Skeletal muscle cell (primary cell): ENCODE results near the gene EZR.
"Not testable (repeated sequence)": the region's sequence is repeated elsewhere in the genome, so short reads cannot be mapped to it uniquely, and the experiment has no call there.

Source experiments
- DNase-seq: peaks from one replicate; pipeline ENCODE4 v3.0.0-alpha.2; 2010; ENCODE audit warnings: low read depth
- H3K4me3 ChIP-seq: 2 replicates; pipeline ENCODE4 v1.5.1; 2011; ENCODE audit warnings: low read depth, mild to moderate bottlenecking, control low read depth, low read length, moderate library complexity

The EZR gene

GRCh38 chr6:158805698-158806377 is 13.3 kb downstream of the EZR start:
- DNase-seq: no peak
- no peak overlapping the region for H3K4me3 ChIP-seq

- no peak for DNase-seq
- H3K4me3 ChIP-seq: no peak overlapping the region
These were observed 15.0 kb downstream of the EZR start for GRCh38 chr6:158804207-158804606.

DNA sequence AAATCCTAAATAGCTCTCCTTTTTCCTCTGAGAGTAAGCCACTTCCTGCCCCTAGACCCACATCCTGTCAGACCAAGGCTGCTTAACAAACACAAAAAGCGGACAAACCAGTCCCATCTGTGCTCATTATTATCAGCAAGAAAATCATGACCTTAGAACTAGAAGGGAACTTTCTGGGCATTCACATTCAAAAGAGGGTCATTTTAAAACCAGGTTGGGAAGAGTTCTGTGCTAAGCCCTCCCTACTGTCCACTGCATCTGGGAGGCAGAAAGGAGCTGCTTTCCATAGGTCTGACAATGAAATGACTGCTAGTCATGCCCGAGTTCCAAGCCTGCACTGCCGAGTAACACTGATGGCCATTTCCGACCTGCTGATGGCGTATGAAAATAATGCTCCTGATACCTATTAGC is 15.4 kb downstream of the EZR start:
- no peak overlapping the region for H3K4me3 ChIP-seq

DNA sequence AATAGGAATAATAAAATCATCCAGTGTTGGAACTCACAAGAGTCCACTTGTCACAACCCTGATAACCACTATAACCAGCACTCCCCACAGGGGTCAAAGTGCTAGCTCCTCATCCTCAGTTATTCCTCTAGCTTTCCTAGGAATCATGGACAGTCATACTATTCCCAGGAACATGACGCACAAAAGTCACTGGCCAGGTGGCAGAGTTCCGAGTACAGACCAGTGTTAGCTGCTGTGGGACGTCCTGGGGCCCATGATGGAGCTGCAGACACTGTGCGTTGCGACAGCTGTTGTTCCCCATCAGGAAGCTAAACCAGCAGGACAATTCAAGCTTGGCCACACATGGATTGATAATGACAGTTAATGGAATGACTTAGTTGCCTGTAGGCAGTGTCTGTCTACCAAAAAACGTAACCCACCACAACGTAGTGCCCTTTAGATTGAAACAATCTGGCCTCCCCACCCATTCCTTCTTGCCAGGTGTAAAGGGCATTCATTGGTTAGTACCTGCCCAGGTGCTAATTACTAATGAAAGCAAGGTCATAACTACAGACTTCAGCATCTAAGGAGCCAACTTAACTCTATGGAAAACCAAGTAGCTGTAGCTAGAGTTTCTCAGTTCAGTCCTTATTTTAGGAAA is 17.4 kb downstream of the EZR start:
- no peak overlapping the region for H3K4me3 ChIP-seq

More for the DNA sequence above, 15.4 kb downstream of the EZR start:
- DNase-seq: no peak

DNA sequence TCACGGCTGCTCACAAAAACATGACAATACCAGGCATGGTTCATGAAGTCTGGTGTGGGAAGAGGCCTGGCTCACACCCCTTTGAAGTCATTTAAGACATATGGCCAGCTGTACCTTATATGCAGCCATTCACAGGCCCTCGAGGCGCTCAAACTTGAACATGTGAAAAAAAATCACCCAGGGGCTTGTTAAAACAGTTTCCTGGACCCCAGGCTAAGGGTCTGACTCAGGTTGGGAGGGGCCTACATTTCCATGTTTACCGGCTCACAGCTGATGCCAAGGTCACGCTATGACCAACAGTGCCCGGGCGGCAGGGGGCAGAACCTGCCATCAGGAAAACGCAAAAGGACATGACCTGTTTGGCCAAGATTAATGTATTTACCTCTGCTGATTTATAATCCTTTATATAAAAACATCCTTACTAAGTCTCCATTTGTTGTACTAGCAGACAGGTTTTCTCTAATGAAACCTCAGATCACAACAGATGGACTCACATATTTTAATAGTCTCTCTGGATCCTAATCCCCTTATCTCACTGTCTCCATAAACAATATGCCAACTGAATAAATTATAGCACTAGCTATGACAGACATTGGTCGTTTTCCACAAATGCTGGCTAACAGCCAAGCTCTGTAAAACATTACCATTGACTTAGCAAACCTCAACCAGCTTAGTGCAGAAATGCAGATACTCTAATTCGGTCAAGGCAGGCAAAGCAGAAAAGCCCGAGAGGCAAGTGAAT is 19.9 kb downstream of the EZR start:
- H3K4me3 ChIP-seq: no peak overlapping the region
- no peak for DNase-seq

More for the DNA sequence above, 17.4 kb downstream of the EZR start:
- no peak for DNase-seq

GRCh38 chr6:158798311-158798710 is 20.9 kb downstream of the EZR start:
- no peak overlapping the region for H3K4me3 ChIP-seq
- DNase-seq: no peak

GRCh38 chr6:158797331-158798310 is 21.5 kb downstream of the EZR start:
- H3K4me3 ChIP-seq: no peak overlapping the region
- no peak for DNase-seq

DNA sequence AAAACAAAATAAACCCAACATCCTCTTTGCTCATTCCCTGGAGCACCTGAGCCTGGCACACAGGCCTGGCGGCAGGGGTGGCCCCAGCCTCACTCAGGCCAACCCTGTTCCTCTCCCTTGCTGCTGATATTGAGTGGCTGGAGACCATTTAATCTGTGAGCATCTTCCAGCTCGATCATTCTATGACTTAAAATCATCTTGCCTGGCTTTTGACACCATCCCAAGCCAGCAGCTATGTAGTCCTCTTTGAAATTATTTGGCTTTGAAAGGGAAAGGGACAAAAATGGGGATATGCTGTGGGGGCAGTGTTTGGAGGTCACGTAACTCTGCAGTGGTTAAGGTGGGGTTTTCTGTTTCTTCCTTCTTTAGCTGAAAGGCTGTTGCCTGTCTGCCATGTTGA is 22.8 kb downstream of the EZR start:
- no peak for DNase-seq
- no peak overlapping the region for H3K4me3 ChIP-seq

DNA sequence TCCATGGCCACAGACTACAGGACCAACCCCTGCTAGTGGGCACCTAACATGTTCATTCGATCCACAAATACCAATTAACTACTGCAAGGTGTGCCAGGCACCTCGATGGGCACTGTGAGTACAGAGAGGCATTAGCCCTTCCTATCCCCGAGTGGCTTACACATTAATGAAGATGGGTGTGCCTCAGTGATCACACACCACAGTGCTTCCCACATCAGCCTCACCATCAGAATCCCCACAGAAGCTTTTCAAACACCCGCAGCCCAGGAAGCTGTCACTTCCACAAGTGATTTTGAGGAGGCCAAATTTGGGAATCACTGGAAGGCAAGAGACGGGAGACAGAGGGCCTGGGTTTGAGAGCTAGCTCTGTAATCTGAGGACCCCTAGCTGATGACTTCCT is 23.7 kb downstream of the EZR start:
- no peak for DNase-seq
- H3K4me3 ChIP-seq: no peak overlapping the region

DNA sequence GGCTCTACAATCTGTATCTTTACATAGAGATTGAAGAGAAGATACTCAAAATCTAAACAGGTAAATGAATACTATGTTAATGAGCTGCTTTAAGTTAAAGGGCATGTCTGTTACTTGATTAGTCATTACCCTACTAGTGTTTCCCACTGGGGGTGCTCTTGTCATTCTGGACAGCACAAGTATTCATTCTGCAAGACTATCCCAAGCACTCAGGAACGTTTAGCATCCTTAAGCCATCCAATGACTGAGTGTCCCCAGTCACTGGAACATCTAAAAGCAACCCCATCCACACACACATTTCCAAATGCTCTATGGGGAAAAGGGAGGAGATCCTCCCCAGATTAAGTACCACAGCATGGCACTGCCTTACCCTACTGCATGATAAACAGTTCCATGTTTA is 25.7 kb downstream of the EZR start:
- no peak for DNase-seq

GRCh38 chr6:158792505-158792904 is 26.7 kb downstream of the EZR start:
- not testable (repeated sequence) for H3K4me3 ChIP-seq, DNase-seq

More for the DNA sequence above, 25.7 kb downstream of the EZR start:
- H3K4me3 ChIP-seq: no peak overlapping the region

DNA sequence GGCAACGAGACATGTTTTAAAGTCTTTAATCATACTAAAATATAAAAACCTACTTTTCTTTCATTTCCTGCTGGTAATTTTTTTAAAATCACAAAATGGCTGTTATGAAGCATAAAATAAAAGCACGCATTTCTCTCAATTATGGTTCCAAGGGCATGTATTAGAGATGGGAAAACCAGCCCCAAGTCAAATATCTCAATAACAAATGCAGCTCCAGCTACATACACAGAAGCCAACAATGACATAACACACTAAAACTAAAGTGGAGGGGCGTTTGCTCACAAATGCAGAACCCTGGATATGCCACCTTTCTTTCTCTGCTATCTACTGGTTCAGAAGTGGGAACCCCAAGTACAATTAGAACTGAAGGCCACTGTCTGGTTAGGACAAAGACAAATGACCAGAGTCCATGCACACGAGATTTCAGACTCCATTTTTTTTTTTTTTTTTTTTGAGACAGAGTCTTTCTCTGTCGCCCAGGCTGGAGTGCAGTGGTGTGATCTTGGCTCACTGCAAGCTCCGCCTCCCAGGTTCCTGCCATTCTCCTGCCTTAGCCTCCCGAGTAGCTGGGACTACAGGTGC is 27.8 kb downstream of the EZR start:
- no peak for DNase-seq

GRCh38 chr6:158789115-158789917 is 29.9 kb downstream of the EZR start:
- DNase-seq: no peak
- H3K4me3 ChIP-seq: no peak overlapping the region

More for the DNA sequence above, 27.8 kb downstream of the EZR start:
- no peak overlapping the region for H3K4me3 ChIP-seq

DNA sequence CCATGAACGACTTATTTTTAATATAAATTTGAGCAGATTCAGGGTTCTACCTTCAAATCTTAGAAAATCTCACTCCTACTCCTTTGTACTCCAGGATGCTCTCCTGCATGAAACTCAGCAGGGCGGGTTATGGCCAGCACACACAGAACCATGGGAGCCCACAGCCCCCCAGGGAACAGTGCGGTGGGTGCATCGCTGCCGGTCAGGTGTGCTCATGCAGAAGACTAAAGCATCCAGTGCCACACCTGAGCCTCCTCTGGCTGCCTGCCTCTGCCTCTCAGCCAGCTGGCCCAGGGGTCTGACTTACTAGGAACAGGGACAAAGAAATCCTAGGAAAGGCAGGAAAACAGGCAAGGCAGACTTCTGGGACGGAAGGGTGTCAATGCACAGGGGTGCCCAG is 31.8 kb downstream of the EZR start:
- no peak overlapping the region for H3K4me3 ChIP-seq
- DNase-seq: no peak

DNA sequence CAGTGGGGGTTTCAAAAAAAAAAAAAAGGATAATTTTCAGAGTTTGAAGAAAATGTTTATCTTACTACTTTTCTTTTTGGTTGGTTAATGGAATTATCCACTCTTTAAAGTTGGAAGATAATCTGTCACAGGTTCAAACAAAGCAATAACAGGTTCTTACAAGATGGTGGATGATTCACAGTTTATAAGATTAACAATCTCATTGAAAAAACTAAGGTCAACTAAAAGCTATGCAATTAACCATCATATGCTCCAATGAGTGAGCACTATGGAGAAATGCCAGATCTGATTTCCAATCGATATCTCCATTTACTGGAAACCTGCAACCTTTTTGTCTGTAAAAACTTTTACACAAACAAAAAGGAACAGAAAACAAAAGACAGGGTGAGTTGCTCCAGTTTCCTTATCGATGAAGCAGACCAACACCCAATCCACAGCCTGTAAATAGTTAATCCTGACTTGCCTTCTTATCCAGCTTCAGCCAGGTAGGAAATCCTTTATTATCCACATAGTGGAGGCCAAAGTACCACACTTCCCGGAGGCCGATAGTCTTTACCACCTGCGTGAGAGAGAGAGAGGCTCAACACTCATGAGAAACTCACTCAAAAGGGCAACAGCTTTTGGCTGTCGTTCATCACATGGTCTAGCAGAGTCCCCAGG is 32.4 kb downstream of the EZR start:
- no peak overlapping the region for H3K4me3 ChIP-seq
- no peak for DNase-seq

- no peak for DNase-seq
These were observed 34.1 kb downstream of the EZR start for GRCh38 chr6:158785036-158785435.

DNA sequence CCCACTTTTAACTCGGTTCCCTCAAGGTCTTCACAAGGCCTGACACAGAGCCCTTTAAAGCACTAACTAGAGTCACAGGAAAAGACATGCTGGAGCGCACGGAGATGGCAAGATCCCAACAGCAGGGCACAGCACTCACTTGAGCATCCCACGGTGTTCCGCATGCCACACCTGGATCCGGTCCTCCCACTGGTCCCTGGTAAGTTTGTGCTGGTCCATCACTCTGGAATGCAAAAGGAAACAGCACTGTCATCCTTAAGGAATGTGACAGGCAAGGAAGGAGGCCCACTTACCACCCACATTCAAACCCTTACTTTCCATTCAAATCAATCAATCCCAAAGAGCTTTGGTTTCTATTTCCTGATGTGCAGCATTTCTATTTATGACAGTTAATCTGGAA is 34.7 kb downstream of the EZR start:
- no peak overlapping the region for H3K4me3 ChIP-seq
- no peak for DNase-seq

More at GRCh38 chr6:158785036-158785435, 34.1 kb downstream of the EZR start:
- H3K4me3 ChIP-seq: no peak overlapping the region

DNA sequence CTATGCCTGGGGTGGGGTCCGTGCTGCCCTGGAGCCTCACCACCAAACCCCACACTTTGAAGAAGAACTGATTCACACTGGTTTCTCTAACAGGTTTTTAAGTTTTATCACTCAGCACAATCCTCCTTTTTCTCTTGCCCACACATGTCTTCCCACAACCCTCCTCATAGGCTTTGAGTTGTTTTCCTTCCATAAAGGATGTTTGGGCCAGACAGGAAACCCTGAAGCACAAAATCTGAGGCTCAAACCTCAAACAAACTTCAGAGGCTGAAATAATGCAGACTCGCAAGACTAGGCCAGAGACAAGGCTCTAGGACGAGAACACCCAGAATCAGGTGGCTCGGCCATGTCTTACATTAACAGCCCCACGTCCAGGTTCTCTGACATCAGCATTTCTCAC is 35.3 kb downstream of the EZR start:
- DNase-seq: no peak
- no peak overlapping the region for H3K4me3 ChIP-seq
